IPS DF 4.7 (cell line): ENCODE results near the gene MTHFD2L.
"Not testable (repeated sequence)": the region's sequence is repeated elsewhere in the genome, so short reads cannot be mapped to it uniquely, and the experiment has no call there.

Experiments
- DNase-seq: peaks from one replicate; pipeline ENCODE4 v3.0.0-alpha.2; 2013; ENCODE audit warnings: low spot score; ENCODE audit errors: extremely low read depth

The MTHFD2L gene

DNA sequence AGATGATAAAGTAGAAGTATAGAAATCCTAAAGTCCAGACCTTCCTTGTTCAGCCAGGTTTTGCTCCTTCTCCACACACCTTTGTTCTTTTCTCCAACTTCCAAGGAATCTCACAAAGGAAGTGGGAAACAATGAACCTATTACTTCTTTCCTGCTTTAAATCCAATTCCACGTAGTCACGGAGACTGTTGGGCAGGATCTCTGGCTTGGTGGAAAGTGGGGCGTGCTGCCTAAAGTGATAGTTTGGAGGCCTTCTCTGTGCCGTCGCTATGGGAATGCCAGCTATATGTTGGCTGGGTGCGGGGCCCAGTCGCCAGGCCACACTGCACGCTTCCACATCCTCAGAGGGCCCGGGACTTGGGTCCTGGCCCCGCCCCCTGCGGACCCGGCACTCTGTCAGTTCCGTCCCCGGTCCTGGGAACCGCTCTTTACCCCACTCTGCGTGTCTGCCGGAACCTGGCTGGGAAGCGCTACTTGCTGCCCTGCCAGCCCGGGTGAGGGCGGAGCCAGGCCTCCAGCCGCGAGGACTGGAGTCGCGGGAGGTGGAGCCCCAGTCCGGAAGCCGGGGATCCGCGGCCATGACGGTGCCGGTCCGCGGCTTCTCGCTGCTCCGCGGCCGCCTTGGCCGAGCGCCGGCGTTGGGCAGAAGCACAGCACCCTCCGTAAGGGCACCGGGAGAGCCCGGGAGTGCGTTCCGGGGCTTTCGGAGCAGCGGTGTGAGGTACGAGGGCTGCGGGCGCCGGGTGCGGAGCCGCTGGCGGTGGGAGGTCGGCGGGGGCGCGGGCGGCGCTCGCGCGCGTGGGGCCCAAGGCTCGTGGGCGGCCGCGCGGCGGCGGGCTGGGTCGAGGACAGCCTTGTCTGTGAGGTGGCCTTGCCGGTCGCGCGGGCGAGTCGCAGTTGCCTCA is at the start of gene MTHFD2L:
Gene MTHFD2L (plus strand): TSS at position 558 of the 905 bp plus-strand sequence. CDS start 21 bp downstream, at position 579.
- DNase-seq = peak; percentile 79

- no peak for DNase-seq
These were observed 49.3 kb upstream of the MTHFD2L start for GRCh38 chr4:74108457-74109115.

DNA sequence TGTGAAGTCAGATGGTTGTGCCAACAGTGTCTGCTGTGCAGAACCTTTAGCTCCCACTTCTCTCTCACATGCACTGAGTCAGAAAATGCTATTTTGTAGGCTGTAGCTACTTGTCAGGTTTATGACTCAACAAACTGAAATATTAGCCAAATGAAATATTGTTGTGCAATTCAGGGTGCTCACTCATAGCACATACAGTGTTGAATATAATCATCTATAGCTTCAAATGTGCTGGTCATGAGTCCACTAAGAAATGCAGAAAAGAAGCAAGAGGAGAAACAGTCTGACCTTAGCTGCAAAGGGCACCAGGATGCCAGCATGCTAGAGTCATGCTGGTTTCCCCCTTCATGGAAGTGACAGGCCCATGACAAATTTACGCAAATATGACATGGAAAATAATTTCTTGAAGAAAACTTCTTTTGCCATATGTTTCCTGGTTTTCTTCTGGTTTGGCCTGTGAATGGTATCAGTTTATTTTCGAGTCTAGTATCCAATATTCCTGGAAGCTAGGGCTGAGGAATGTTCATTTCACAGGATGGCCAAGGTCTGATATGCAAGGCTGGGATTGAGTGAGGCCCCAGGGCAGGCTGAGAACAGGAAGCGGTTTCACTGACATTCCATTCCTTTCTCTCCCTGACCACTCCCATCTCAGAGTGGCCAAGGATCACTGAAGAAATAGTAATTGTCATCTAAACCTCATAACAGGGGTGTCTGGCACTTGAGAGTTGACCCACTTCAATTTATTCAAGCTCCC is 48.6 kb upstream of the MTHFD2L start:
- DNase-seq = no peak

DNA sequence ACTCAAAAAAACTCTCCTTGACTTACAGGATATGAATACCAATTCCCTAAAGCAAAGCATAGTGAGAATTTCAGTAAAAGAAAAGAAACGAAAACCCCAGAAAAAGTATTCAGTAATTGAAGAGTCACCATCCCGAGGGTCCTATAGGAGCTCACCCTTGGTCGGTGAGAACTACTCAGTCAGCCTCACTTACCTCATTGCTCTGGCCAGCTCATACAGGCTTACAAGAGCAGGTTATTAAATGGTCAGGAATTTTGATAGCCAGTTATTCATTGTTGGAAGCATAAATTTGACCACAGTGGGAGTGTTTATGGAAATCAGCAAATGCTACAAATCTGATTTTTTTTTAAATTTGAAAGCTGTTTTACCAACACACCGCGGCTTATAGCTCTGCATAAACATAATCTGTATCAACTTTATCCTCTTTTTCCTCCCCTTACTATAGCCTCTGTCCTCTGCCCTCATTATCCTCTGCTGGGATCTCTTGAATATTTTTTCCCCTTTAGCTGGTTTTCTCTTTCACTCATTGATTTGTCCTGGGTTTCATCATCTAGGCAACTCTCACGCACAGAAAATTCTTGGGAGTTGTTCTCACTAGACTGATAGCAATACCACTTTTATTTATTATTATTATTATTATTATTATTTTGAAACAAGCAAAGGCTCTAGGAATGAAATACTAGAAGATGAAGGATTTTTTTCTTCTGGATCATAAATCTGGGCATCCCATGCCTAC is 47.9 kb upstream of the MTHFD2L start:
- no peak for DNase-seq

- no peak for DNase-seq
These were observed 47.2 kb upstream of the MTHFD2L start for GRCh38 chr4:74110670-74111069.

GRCh38 chr4:74111306-74111975 is 46.5 kb upstream of the MTHFD2L start:
- no peak for DNase-seq

- DNase-seq = no peak
These were observed 45.9 kb upstream of the MTHFD2L start for GRCh38 chr4:74111990-74112389.

GRCh38 chr4:74112399-74113105 is 45.4 kb upstream of the MTHFD2L start:
- no peak for DNase-seq

- no peak for DNase-seq
These were observed 43.7 kb upstream of the MTHFD2L start for GRCh38 chr4:74114234-74114633.

- DNase-seq = no peak
These were observed 40.8 kb upstream of the MTHFD2L start for GRCh38 chr4:74117024-74117534.

DNA sequence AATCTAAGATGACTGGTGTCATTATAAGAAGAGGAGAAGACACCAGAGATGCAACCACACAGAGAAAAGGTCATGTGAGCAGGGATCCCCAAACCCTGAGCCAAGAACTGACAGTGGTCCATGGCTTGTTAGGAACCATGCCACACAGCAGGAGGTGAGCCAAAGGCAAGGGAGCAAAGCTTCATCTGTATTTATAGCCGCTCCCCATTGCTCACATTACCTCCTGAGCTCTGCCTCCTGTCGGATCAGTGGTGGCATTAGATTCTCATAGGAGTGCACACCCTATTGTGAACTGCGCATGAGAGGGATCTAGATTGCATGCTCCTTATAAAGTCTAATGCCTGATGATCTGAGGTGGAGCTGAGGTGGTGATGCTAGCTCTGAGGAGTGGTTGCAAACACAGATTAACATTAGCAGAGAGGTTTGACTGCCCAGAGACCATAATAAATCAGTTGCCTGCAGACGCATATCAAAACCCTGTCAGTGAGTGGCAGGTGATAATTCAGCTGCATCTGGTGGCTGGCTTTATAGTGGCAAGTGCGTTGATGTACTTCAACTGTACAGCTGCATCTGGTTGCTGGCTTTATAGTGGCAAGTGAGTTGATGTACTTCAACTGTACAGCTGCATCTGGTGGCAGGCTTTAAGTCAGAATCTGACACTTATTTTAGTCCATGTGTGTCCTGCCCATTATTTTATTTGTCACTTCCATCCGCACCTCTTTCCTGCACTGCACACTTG is 39.1 kb upstream of the MTHFD2L start:
- no peak for DNase-seq

GRCh38 chr4:74120086-74120485 is 37.8 kb upstream of the MTHFD2L start:
- DNase-seq = no peak

DNA sequence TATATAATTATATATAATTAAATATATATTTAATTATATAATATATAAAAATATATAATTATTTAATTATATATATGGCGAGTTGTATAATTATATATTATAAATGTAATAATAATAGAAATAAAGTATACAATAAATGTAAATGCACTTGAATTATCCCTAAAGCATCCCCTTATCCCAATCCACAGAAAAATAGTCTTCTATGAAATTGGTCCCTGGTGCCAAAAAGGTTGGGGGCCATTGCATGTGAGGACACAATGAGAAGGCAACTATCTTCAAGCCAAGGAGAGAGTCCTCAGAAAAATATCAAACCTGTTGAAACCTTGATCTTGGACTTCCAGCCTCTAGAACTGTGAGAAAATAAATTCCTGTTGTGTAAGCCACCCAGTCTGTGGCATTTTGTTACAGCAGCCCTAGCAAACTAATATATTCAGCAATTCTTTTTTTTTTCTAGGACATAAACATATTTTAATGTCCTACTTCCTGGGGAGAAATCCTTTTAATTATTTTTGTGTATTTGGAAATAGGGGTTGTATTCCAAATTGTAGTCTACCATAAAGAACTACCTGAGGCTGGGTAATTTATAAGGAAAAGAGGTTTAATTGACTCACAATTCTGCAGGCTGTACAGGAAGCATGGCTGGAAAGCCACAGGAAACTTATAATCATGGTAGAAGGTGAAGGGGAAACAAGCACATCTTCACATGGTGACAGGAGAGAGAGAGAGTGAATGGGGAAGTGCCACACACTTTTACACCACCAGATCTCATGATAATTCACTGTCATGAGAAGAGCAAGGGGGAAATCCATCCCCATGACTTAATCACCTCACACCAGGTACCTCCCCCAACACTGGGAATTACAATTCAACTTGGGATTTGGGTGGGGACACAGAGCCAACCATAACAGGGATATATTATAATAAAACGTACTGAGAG is 36.0 kb upstream of the MTHFD2L start:
- DNase-seq = no peak

- no peak for DNase-seq
These were observed 34.7 kb upstream of the MTHFD2L start for GRCh38 chr4:74123065-74123728.

GRCh38 chr4:74125029-74125428 is 32.9 kb upstream of the MTHFD2L start:
- DNase-seq = no peak

- no peak for DNase-seq
These were observed 30.2 kb upstream of the MTHFD2L start for GRCh38 chr4:74127745-74128144.

DNA sequence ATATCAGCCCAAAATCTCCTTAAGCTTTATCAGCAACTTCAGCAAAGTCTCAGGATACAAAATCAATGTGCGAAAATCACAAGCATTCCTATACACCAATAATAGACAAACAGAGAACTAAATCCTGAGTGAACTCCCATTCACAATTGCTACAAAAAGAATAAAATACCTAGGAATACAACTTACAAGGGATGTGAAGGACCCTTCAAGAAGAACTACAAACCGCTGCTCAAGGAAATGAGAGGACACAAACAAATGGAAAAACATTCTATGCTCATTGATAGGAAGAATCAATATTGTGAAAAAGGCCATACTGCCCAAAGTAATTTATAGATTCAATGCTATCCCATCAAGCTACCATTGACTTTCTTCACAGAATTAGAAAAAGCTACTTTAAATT is 27.1 kb upstream of the MTHFD2L start:
- not testable (repeated sequence) for DNase-seq
